Measurements from ENCODE around the gene UQCC5.

GRCh38 chr3:52552089-52552488 is 15.7 kb downstream of the UQCC5 start:
- no peak for TF ChIP-seq CTCF (IDR thresholded peaks at IDR 0.05)
- TF ChIP-seq POLR2AphosphoS5 (IDR thresholded peaks at IDR 0.05): no peak
- no peak for TF ChIP-seq EP300 (IDR thresholded peaks at IDR 0.05)
- no peak for TF ChIP-seq POLR2A (IDR thresholded peaks at IDR 0.05)

Data from upper lobe of left lung (tissue), 4 donors.